Heart left ventricle (tissue), 13 donors: ENCODE measurements around the gene ARHGAP11A.

Experiments
- CTCF ChIP-seq, 12 donors: fragments of 200-600 bp; sonication (generic) in 4 of 12; IDR thresholded peaks; one replicate each; pipeline versions ENCODE4 v1.5.0 to v1.8.0; 2018 to 2022; ENCODE audit warnings: antibody characterized with exemption in 12 of 12, mild to moderate bottlenecking in 5 of 12
- POLR2A ChIP-seq, 2 donors: fragments of 450-650 bp; IDR thresholded peaks; one replicate each; pipeline ENCODE4 v1.6.1; 2017; ENCODE audit warnings: antibody characterized with exemption in 2 of 2, mild to moderate bottlenecking in 2 of 2, moderate library complexity in 2 of 2
- donor health status: ischemic (EF 13 %, LVEDD 7.1; RV severe dilation, severe dysfunction).
- donor health status: DM: no; HTN: yes; CAD: no.
- donor health status: DM: no; HTN: no; CAD: no.
- donor health status: ischemic (EF 25% LVEDD 6.9; RV normal size, moderate dysfunction).
- donor health status: ischemic (EF 25% LVEDD 5.7; RV mildly dilated, moderate dysfunction).
- donor health status: ischemic (EF 35%, LVEDD 5.7; RV mildly dilated, moderate dysfunction).
- donor health status: nonischemic (EF 11% LVEDD 7.7; RV severe dilation, severe dysfunction).
- donor health status: DM: yes; HTN: yes; CAD: no.
- donor health status: PGD.
- donor health status: ischemic (EF 29% LVEDD 5.4; RV normal size, mild dysfunction).
- donor health status: nonischemic (EF 23%, LVEDD 6.1; RV moderate dilation, normal function).

- TF ChIP-seq CTCF (IDR thresholded peaks at IDR 0.05) (no peak), POLR2A (IDR thresholded peaks at IDR 0.05) (no peak)
Measured at GRCh38 chr15:32687556-32687955, 72.3 kb downstream of the ARHGAP11A start.
